Thyroid gland (tissue), 4 donors: Measurements from ENCODE around the gene LEFTY2. TPM values are rescaled to one million over a fixed set of nuclear protein-coding genes. Genes with fewer than 3 reads are reported as not detected.
"Not testable (repeated sequence)": the region's sequence is repeated elsewhere in the genome, so short reads cannot be mapped to it uniquely, and the experiment has no call there.

Source experiments
- DNase-seq, 2 donors: peaks; one replicate each; pipeline ENCODE4 v3.0.0-alpha.2; 2019
- H3K27ac ChIP-seq, 3 donors: fragments of 200-600 bp; sonication (generic); 1 replicate in 2 of 3; 2 replicates in 1 of 3; pipeline ENCODE4 v1.5.1; 2016 to 2019; ENCODE audit warnings: mild to moderate bottlenecking in 1 of 3, moderate library complexity in 1 of 3
- H3K27me3 ChIP-seq: fragments of 200-600 bp; sonication (generic); one replicate; pipeline ENCODE4 v1.5.1; 2019
- H3K36me3 ChIP-seq, 2 donors: fragments of 200-600 bp; sonication (generic); one replicate each; pipeline ENCODE4 v1.5.1; 2016 to 2019
- H3K4me1 ChIP-seq, 2 donors: fragments of 200-600 bp; sonication (generic); one replicate each; pipeline ENCODE4 v1.5.1; 2017 to 2019
- H3K4me3 ChIP-seq, 3 donors: fragments of 200-600 bp; sonication (generic); replicated peaks in 1 of 3; 1 replicate in 2 of 3; 2 replicates in 1 of 3; pipeline ENCODE4 v1.5.1; 2016; ENCODE audit warnings: mild to moderate bottlenecking in 1 of 3
- H3K9me3 ChIP-seq: fragments of 200-600 bp; sonication (generic); one replicate; pipeline ENCODE4 v1.5.1; 2017
- CTCF ChIP-seq, 6 experiments: fragments of 200-600 bp in 3 of 6; fragments of 450-650 bp in 3 of 6; sonication (generic) in 3 of 6; IDR thresholded peaks; one replicate each; pipeline ENCODE4 v1.5.1; 2016 to 2019; ENCODE audit warnings: antibody characterized with exemption in 6 of 6, mild to moderate bottlenecking in 2 of 6, inconsistent platforms in 1 of 6, moderate library complexity in 1 of 6
- POLR2A ChIP-seq, 2 donors: fragments of 450-650 bp; IDR thresholded peaks; one replicate each; pipeline ENCODE4 v1.6.1; 2017; ENCODE audit warnings: antibody characterized with exemption in 2 of 2, mild to moderate bottlenecking in 2 of 2, moderate library complexity in 1 of 2
- WGBS, 2 donors: methylation state at CpG; one replicate each; pipeline ENCODE4 v1.1.5; 2017; 5-methylcytosine and 5-hydroxymethylcytosine counted together
- intact Hi-C: fragments of 100-400 bp; cut with DNase I; formaldehyde crosslinking; loops from one replicate; pipeline ENCODE4 v1.15.1; 2023
- microRNA-seq: library from miRNA; unstranded; fragments of <30 nt; microRNA quantifications from one replicate; pipeline ENCODE4, GENCODE V29; 2016
- small RNA-seq: library from RNA; depleted of rRNA; stranded (forward); fragments of <200 nt; gene quantifications from one replicate; pipeline ENCODE3, GENCODE V24; 2016
- total RNA-seq, 4 donors: library from RNA; depleted of rRNA; stranded (reverse); fragments of >200 nt; gene quantifications; one replicate each; pipeline ENCODE4 v1.2.3, GENCODE V29; 2016

The LEFTY2 gene
- total RNA-seq, 4 donors from 2014 or later, result 0.11 to 0.29 TPM; not detected in 2

GRCh38 chr1:225888289-225888897, 52.6 kb downstream of the LEFTY2 start:
- H3K9me3 ChIP-seq, result no peaks in the 10 kb centered on the region
- whole genome bisulfite sequencing, 2 donors, result 89 to 92% methylated on average over 11 to 12 of the region's 18 CpGs
- TF ChIP-seq POLR2A (IDR thresholded peaks at IDR 0.05) (no peak), CTCF (IDR thresholded peaks at IDR 0.05) (no peak)
- no peaks in the 10 kb centered on the region for H3K36me3 ChIP-seq
- no peaks in the 10 kb centered on the region for H3K27me3 ChIP-seq
- intact Hi-C loops, result loop anchor here (10.0 kb wide), 1 partner anchor 74 kb away; the partner anchor contains the start of gene EPHX1
- no peak overlapping the region for H3K27ac ChIP-seq
- DNase-seq, result no peak
- peaks cover 0 to under 1% of the 10 kb centered on the region in 2 donors for H3K4me1 ChIP-seq
- H3K4me3 ChIP-seq, result no peak overlapping the region

GRCh38 chr1:225887554-225888288, 53.3 kb downstream of the LEFTY2 start:
- not testable (repeated sequence) for H3K27ac ChIP-seq, H3K4me3 ChIP-seq, H3K27me3 ChIP-seq, H3K4me1 ChIP-seq, H3K36me3 ChIP-seq, H3K9me3 ChIP-seq
- DNase-seq, result peak in 1 of 2 donors; percentile 13
- intact Hi-C loops, result loop anchor here (10.0 kb wide), 1 partner anchor 73 kb away; the partner anchor contains the start of gene EPHX1
- WGBS, 2 donors, result 18 to 70% methylated on average over 2 to 9 of the region's 56 CpGs

GRCh38 chr1:225887030-225887314, 54.0 kb downstream of the LEFTY2 start:
- WGBS, 2 donors, result 93 to 99% methylated on average over 4 to 7 of the region's 7 CpGs
- Histone ChIP-seq H3K4me1 (peaks cover 4% of the 10 kb centered on the region in 2 donors), H3K9me3 (no peaks in the 10 kb centered on the region), H3K4me3 (no peak overlapping the region), H3K27me3 (no peaks in the 10 kb centered on the region), H3K27ac (no peak overlapping the region), H3K36me3 (no peaks in the 10 kb centered on the region)
- no peak for DNase-seq
- intact Hi-C loops, result loop anchor here (10.0 kb wide), 1 partner anchor 72 kb away; the partner anchor contains the start of gene EPHX1
- TF ChIP-seq CTCF (IDR thresholded peaks at IDR 0.05), result no peak

Small RNAs within 50 kb of the gene (microRNA-seq; reads per million reads assigned to microRNA genes)
- not detected for gene MIR6741

Small RNAs within 50 kb of the gene (small RNA-seq; reads per million reads assigned to genes)
- gene AL117348.1 (not detected), gene NDUFA3P3 (not detected)

Other genes with a start within 250 kb of the LEFTY2 start
- gene SRP9, start 163.4 kb downstream of the LEFTY2 start, total RNA-seq, result 100 to 1,000 TPM; 196 to 297 (median 260) TPM
- gene EPHX1, start 131.1 kb downstream of the LEFTY2 start, total RNA-seq, result 100 to 1,000 TPM; 297 to 533 (median 441) TPM
- 10 to 100 TPM; 30.1 to 57.7 (median 41.6) TPM for gene TMEM63A, start 58.8 kb downstream of the LEFTY2 start, total RNA-seq
- gene LEFTY1, start 52.1 kb downstream of the LEFTY2 start, total RNA-seq, result 1 to 10 TPM in 1 of 4 donors, not detected in 3; 1.0 TPM
- gene PYCR2, start 17.0 kb downstream of the LEFTY2 start, total RNA-seq, result 10 to 100 TPM; 38.8 to 55.0 (median 41.0) TPM
- 10 to 100 TPM; 19.9 to 41.0 (median 27.3) TPM for gene SDE2, start 58.1 kb upstream of the LEFTY2 start, total RNA-seq
- 100 to 1,000 TPM; 304 to 610 (median 445) TPM for gene H3-3A, start 121.5 kb upstream of the LEFTY2 start, total RNA-seq
- gene ACBD3, start 245.5 kb upstream of the LEFTY2 start, total RNA-seq, result 10 to 100 TPM; 56.4 to 74.2 (median 66.0) TPM